Upper lobe of left lung (tissue), 4 donors: ENCODE measurements around the gene AKNA.

ENCODE experiments used
- POLR2A ChIP-seq, 4 donors: fragments of 450-650 bp; IDR thresholded peaks; one replicate each; pipeline ENCODE4 v1.5.1; 2016 to 2017; ENCODE audit warnings: antibody characterized with exemption in 4 of 4, mild to moderate bottlenecking in 2 of 4
- POLR2AphosphoS5 ChIP-seq, 2 donors: sonication (generic); formaldehyde crosslinking; IDR thresholded peaks; one replicate each; pipeline ENCODE4 v1.5.1; 2017; ENCODE audit warnings: antibody characterized with exemption in 2 of 2
- TF ChIP-seq, protein P1 (sequence below), 6 experiments: fragments of 450-650 bp in 4 of 6; fragments of 200-600 bp in 2 of 6; sonication (generic) in 2 of 6; IDR thresholded peaks; one replicate each; pipeline ENCODE4 v1.5.1; 2016 to 2019; ENCODE audit warnings: antibody characterized with exemption in 6 of 6

DNA sequence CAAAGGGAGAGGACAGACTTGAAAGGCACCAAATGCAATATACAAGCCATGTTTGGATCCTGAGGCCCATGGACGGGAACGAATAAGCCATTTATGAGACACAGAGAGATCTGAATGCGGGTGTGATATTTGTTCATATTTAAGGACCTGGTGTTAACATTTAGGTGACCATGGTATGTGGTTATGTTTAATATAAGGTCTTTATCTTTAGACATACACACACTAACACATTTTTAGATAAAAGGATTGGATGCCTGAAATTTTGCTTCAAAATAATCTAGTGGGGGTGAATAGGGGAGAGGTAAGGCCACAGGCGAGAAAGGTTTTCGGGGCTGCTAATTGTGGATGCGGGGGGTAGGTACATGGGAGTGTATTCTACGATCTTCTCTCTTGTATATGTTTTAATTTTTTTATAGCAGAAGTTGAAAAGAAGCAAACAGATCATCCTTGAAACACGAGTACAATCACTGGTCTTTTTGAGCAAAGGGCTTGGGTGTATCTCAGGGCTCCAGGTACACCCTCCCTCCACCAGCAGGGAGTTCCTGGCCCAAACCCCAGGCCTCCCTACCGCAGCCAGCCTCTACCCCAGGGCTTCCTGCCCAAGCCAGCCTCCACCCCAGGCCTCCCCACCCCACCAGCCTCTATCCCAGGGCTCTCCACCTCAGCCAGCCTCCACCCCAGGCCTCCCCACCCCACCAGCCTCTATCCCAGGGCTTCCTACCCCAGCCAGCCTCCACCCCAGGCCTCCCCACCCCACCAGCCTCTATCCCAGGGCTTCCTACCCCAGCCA lies 12.2 kb downstream of the AKNA start:
- TF ChIP-seq, protein P1, sequence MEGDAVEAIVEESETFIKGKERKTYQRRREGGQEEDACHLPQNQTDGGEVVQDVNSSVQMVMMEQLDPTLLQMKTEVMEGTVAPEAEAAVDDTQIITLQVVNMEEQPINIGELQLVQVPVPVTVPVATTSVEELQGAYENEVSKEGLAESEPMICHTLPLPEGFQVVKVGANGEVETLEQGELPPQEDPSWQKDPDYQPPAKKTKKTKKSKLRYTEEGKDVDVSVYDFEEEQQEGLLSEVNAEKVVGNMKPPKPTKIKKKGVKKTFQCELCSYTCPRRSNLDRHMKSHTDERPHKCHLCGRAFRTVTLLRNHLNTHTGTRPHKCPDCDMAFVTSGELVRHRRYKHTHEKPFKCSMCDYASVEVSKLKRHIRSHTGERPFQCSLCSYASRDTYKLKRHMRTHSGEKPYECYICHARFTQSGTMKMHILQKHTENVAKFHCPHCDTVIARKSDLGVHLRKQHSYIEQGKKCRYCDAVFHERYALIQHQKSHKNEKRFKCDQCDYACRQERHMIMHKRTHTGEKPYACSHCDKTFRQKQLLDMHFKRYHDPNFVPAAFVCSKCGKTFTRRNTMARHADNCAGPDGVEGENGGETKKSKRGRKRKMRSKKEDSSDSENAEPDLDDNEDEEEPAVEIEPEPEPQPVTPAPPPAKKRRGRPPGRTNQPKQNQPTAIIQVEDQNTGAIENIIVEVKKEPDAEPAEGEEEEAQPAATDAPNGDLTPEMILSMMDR (IDR thresholded peaks at IDR 0.05), result no peak
- TF ChIP-seq POLR2A (IDR thresholded peaks at IDR 0.05) (no peak), POLR2AphosphoS5 (IDR thresholded peaks at IDR 0.05) (no peak)
